ENCODE data around the gene TPI1. TPM values are rescaled to one million over a fixed set of nuclear protein-coding genes. Genes with fewer than 3 reads are reported as not detected.

Gene TPI1
- total and polyA plus RNA-seq, 2 experiments from 2014 or later: 571 to 891 TPM

GRCh38 chr12:6896846-6897435 is 29.6 kb downstream of the TPI1 start:
- Histone ChIP-seq H3K4me3 (no peak overlapping the region), H3K9me2 (replicated peaks; ENCODE audit: insufficient read depth) (no peaks in the 10 kb centered on the region), H3K36me3 (replicated peaks; ENCODE audit: insufficient read depth, low read depth) (no peaks in the 10 kb centered on the region), H2AFZ (no peak overlapping the region), H3K27ac (no peak overlapping the region), H4K20me1 (ENCODE audit: insufficient read depth, poor library complexity, severe bottlenecking) (no peaks in the 10 kb centered on the region), H3K9me3 (ENCODE audit: low read depth) (no peaks in the 10 kb centered on the region), H3K27me3 (no peaks in the 10 kb centered on the region), H3K4me1 (ENCODE audit: insufficient read depth) (no peaks in the 10 kb centered on the region), H3K79me2 (peaks cover 3% of the 10 kb centered on the region), H3K4me2 (no peak overlapping the region)
- DNase-seq (ENCODE audit: low spot score): no peak
- WGBS (ENCODE audit: low lambda C conversion rate, missing lambda C conversion rate): 94% methylated on average over 6 of the region's 6 CpGs
- no peak for TF ChIP-seq EZH2phosphoT487 (IDR thresholded peaks at IDR 0.05; ENCODE audit: low read depth, severe bottlenecking, unreplicated experiment)

- H2AFZ ChIP-seq: no peak overlapping the region
- H3K4me3 ChIP-seq: no peak overlapping the region
- peaks cover 8% of the 10 kb centered on the region for H3K4me1 ChIP-seq (ENCODE audit: insufficient read depth)
- no peak overlapping the region for H3K4me2 ChIP-seq
- H3K27me3 ChIP-seq: no peaks in the 10 kb centered on the region
- no peaks in the 10 kb centered on the region for H3K9me3 ChIP-seq (ENCODE audit: low read depth)
- no peak overlapping the region for H3K27ac ChIP-seq
- H3K36me3 ChIP-seq (replicated peaks; ENCODE audit: insufficient read depth, low read depth): no peaks in the 10 kb centered on the region
- no peak for DNase-seq (ENCODE audit: low spot score)
- no peaks in the 10 kb centered on the region for H3K9me2 ChIP-seq (replicated peaks; ENCODE audit: insufficient read depth)
- no peaks in the 10 kb centered on the region for H4K20me1 ChIP-seq (ENCODE audit: insufficient read depth, poor library complexity, severe bottlenecking)
- no peaks in the 10 kb centered on the region for H3K79me2 ChIP-seq
- 92% methylated on average over 5 of the region's 5 CpGs for WGBS (ENCODE audit: low lambda C conversion rate, missing lambda C conversion rate)
- TF ChIP-seq EZH2phosphoT487 (IDR thresholded peaks at IDR 0.05; ENCODE audit: low read depth, severe bottlenecking, unreplicated experiment) (no peak), CTCF (IDR thresholded peaks at IDR 0.05; ENCODE audit: poor library complexity) (no peak), EZH2 (IDR thresholded peaks at IDR 0.05; ENCODE audit: borderline replicate concordance) (no peak)
These were observed 32.1 kb downstream of the TPI1 start for GRCh38 chr12:6899427-6899826.

GRCh38 chr12:6899837-6900519 is 32.6 kb downstream of the TPI1 start:
- Histone ChIP-seq H2AFZ (no peak overlapping the region), H3K79me2 (no peaks in the 10 kb centered on the region), H4K20me1 (ENCODE audit: insufficient read depth, poor library complexity, severe bottlenecking) (no peaks in the 10 kb centered on the region), H3K27ac (no peak overlapping the region), H3K27me3 (no peaks in the 10 kb centered on the region), H3K4me3 (no peak overlapping the region), H3K9me3 (ENCODE audit: low read depth) (no peaks in the 10 kb centered on the region), H3K9me2 (replicated peaks; ENCODE audit: insufficient read depth) (no peaks in the 10 kb centered on the region), H3K4me1 (ENCODE audit: insufficient read depth) (peaks cover 8% of the 10 kb centered on the region), H3K36me3 (replicated peaks; ENCODE audit: insufficient read depth, low read depth) (no peaks in the 10 kb centered on the region), H3K4me2 (no peak overlapping the region)
- 79% methylated on average over 10 of the region's 10 CpGs for WGBS (ENCODE audit: low lambda C conversion rate, missing lambda C conversion rate)
- no peak for DNase-seq (ENCODE audit: low spot score)
- TF ChIP-seq EZH2phosphoT487 (IDR thresholded peaks at IDR 0.05; ENCODE audit: low read depth, severe bottlenecking, unreplicated experiment): no peak
- TF ChIP-seq EZH2 (IDR thresholded peaks at IDR 0.05; ENCODE audit: borderline replicate concordance): no peak
- no peak for TF ChIP-seq CTCF (IDR thresholded peaks at IDR 0.05; ENCODE audit: poor library complexity)

GRCh38 chr12:6902448-6902847 is 35.1 kb downstream of the TPI1 start:
- Histone ChIP-seq H3K27ac (no peak overlapping the region), H3K27me3 (no peaks in the 10 kb centered on the region), H3K9me3 (ENCODE audit: low read depth) (no peaks in the 10 kb centered on the region), H3K4me3 (no peak overlapping the region), H3K4me2 (no peak overlapping the region), H4K20me1 (ENCODE audit: insufficient read depth, poor library complexity, severe bottlenecking) (no peaks in the 10 kb centered on the region), H3K4me1 (ENCODE audit: insufficient read depth) (peaks cover 8% of the 10 kb centered on the region), H3K36me3 (replicated peaks; ENCODE audit: insufficient read depth, low read depth) (no peaks in the 10 kb centered on the region), H2AFZ (no peak overlapping the region), H3K79me2 (no peaks in the 10 kb centered on the region), H3K9me2 (replicated peaks; ENCODE audit: insufficient read depth) (no peaks in the 10 kb centered on the region)
- WGBS (ENCODE audit: low lambda C conversion rate, missing lambda C conversion rate): 70% methylated on average over 4 of the region's 4 CpGs
- TF ChIP-seq EZH2phosphoT487 (IDR thresholded peaks at IDR 0.05; ENCODE audit: low read depth, severe bottlenecking, unreplicated experiment): no peak
- TF ChIP-seq EZH2 (IDR thresholded peaks at IDR 0.05; ENCODE audit: borderline replicate concordance): no peak
- TF ChIP-seq CTCF (IDR thresholded peaks at IDR 0.05; ENCODE audit: poor library complexity): no peak
- DNase-seq (ENCODE audit: low spot score): no peak

Measured in hepatocyte (in vitro differentiated cells).